ENCODE measurements around the gene TRPM3.
"Not testable (repeated sequence)": the region's sequence is repeated elsewhere in the genome, so short reads cannot be mapped to it uniquely, and the experiment has no call there.

Gene TRPM3

GRCh38 chr9:70998962-70999361, 122.5 kb downstream of the TRPM3 start:
- no peak for DNase-seq (ENCODE audit: low spot score)

- no peak for DNase-seq (ENCODE audit: low spot score)
These were observed 125.9 kb downstream of the TRPM3 start for GRCh38 chr9:70995511-70995910.

- no peak for DNase-seq (ENCODE audit: low spot score)
These were observed 126.8 kb downstream of the TRPM3 start for GRCh38 chr9:70994582-70994981.

- DNase-seq (ENCODE audit: low spot score), result no peak
These were observed 132.9 kb downstream of the TRPM3 start for GRCh38 chr9:70988551-70988950.

- no peak for DNase-seq (ENCODE audit: low spot score)
These were observed 133.4 kb downstream of the TRPM3 start for GRCh38 chr9:70987986-70988385.

GRCh38 chr9:70986984-70987383, 134.4 kb downstream of the TRPM3 start:
- no peak for DNase-seq (ENCODE audit: low spot score)

GRCh38 chr9:70983723-70984295, 137.6 kb downstream of the TRPM3 start:
- DNase-seq (ENCODE audit: low spot score), result no peak

- DNase-seq (ENCODE audit: low spot score), result no peak
These were observed 140.1 kb downstream of the TRPM3 start for GRCh38 chr9:70981312-70981711.

- no peak for DNase-seq (ENCODE audit: low spot score)
These were observed 141.5 kb downstream of the TRPM3 start for GRCh38 chr9:70979966-70980365.

- no peak for DNase-seq (ENCODE audit: low spot score)
These were observed 143.3 kb downstream of the TRPM3 start for GRCh38 chr9:70978085-70978484.

- DNase-seq (ENCODE audit: low spot score), result no peak
These were observed 145.6 kb downstream of the TRPM3 start for GRCh38 chr9:70975821-70976220.

- DNase-seq (ENCODE audit: low spot score), result no peak
These were observed 149.7 kb downstream of the TRPM3 start for GRCh38 chr9:70971723-70972122.

- not testable (repeated sequence) for DNase-seq (ENCODE audit: low spot score)
These were observed 155.0 kb downstream of the TRPM3 start for GRCh38 chr9:70966380-70966779.

- DNase-seq (ENCODE audit: low spot score), result no peak
These were observed 156.6 kb downstream of the TRPM3 start for GRCh38 chr9:70964861-70965260.

- DNase-seq (ENCODE audit: low spot score), result no peak
These were observed 157.9 kb downstream of the TRPM3 start for GRCh38 chr9:70963554-70963953.

GRCh38 chr9:70962761-70963440, 158.5 kb downstream of the TRPM3 start:
- no peak for DNase-seq (ENCODE audit: low spot score)

GRCh38 chr9:70959366-70959765, 162.1 kb downstream of the TRPM3 start:
- no peak for DNase-seq (ENCODE audit: low spot score)

GRCh38 chr9:70954596-70955143, 166.8 kb downstream of the TRPM3 start:
- no peak for DNase-seq (ENCODE audit: low spot score)

- DNase-seq (ENCODE audit: low spot score), result no peak
These were observed 167.3 kb downstream of the TRPM3 start for GRCh38 chr9:70954126-70954525.

- no peak for DNase-seq (ENCODE audit: low spot score)
These were observed 169.4 kb downstream of the TRPM3 start for GRCh38 chr9:70951749-70952727.

- no peak for DNase-seq (ENCODE audit: low spot score)
These were observed 171.2 kb downstream of the TRPM3 start for GRCh38 chr9:70950270-70950669.

GRCh38 chr9:70949239-70949638, 172.2 kb downstream of the TRPM3 start:
- no peak for DNase-seq (ENCODE audit: low spot score)

- DNase-seq (ENCODE audit: low spot score), result no peak
These were observed 172.7 kb downstream of the TRPM3 start for GRCh38 chr9:70948744-70949143.
